Lower leg skin (tissue), 4 donors: Measurements from ENCODE around the gene IGSF21. TPM values are rescaled to one million over a fixed set of nuclear protein-coding genes. Genes with fewer than 3 reads are reported as not detected.

Experiments
- DNase-seq, 2 donors: peaks; one replicate each; pipeline ENCODE4 v3.0.0-alpha.2; 2019; ENCODE audit warnings: low spot score in 2 of 2
- H3K4me3 ChIP-seq: fragments of 200-600 bp; sonication (generic); 2 replicates; pipeline ENCODE4 v1.5.1; 2017; ENCODE audit warnings: mild to moderate bottlenecking, low read depth; ENCODE audit not compliant: poor library complexity, severe bottlenecking
- POLR2A ChIP-seq, 2 donors: fragments of 450-650 bp; IDR thresholded peaks; one replicate each; pipeline ENCODE4 v1.6.1; 2016 to 2017; ENCODE audit warnings: antibody characterized with exemption in 2 of 2, mild to moderate bottlenecking in 1 of 2, moderate library complexity in 1 of 2
- WGBS, 2 donors: methylation state at CpG; one replicate each; pipeline ENCODE4 v1.1.5; 2018; 5-methylcytosine and 5-hydroxymethylcytosine counted together
- intact Hi-C: fragments of 100-400 bp; cut with DNase I; formaldehyde crosslinking; loops from one replicate; pipeline ENCODE4 v1.15.0; 2023; ENCODE audit warnings: low total_unique reads
- total RNA-seq, 4 donors: library from RNA; depleted of rRNA; stranded (reverse); fragments of >200 nt; gene quantifications; one replicate each; pipeline ENCODE4 v1.1.0, GENCODE V29; 2016
- TF ChIP-seq, protein P1 (sequence below), 3 donors: fragments of 450-650 bp; IDR thresholded peaks; one replicate each; pipeline ENCODE4 v1.5.1; 2016; ENCODE audit warnings: antibody characterized with exemption in 3 of 3, mild to moderate bottlenecking in 3 of 3, moderate library complexity in 2 of 3

Gene IGSF21
- total RNA-seq, 4 donors from 2014 or later: 0.66 to 3.0 (median 1.3) TPM

GRCh38 chr1:18373151-18373550 lies 265.6 kb downstream of the IGSF21 start:
- WGBS, 2 donors: 68 to 82% methylated on average over 6 of the region's 6 CpGs
- intact Hi-C loops: no loop called here

DNA sequence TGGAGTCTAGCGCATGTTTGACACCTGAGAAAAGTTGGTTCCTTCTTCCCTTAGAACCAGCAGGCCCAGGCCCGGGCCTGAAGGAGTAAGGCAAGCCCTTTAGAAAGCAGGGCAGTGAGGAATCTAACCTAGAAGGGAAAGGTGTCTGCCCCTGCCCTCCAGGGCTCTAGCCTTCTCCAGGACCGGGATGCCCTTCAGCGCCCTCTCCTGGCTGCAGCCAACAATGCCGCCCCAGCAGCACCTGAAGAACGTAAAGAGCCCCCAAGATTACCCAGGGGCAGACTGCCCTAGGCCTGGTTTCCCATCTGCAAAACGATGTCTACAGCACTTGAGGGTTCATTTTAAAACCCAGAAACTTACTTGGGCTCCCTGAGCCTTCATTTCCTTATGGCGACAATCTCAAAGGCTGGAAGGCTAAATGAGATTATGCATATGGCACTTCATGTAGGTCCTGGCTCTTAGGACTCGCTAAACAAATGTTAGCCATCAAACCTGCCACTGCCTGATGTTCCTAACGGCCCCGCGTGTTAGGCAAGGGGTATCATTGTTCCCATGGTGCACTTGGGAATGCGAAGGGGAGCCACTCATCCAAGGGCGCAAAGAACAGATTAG lies 266.4 kb downstream of the IGSF21 start:
- no peak for TF ChIP-seq POLR2A (IDR thresholded peaks at IDR 0.05)
- TF ChIP-seq, protein P1, sequence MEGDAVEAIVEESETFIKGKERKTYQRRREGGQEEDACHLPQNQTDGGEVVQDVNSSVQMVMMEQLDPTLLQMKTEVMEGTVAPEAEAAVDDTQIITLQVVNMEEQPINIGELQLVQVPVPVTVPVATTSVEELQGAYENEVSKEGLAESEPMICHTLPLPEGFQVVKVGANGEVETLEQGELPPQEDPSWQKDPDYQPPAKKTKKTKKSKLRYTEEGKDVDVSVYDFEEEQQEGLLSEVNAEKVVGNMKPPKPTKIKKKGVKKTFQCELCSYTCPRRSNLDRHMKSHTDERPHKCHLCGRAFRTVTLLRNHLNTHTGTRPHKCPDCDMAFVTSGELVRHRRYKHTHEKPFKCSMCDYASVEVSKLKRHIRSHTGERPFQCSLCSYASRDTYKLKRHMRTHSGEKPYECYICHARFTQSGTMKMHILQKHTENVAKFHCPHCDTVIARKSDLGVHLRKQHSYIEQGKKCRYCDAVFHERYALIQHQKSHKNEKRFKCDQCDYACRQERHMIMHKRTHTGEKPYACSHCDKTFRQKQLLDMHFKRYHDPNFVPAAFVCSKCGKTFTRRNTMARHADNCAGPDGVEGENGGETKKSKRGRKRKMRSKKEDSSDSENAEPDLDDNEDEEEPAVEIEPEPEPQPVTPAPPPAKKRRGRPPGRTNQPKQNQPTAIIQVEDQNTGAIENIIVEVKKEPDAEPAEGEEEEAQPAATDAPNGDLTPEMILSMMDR (IDR thresholded peaks at IDR 0.05): no peak
- intact Hi-C loops: no loop called here
- H3K4me3 ChIP-seq: no peak overlapping the region
- DNase-seq: no peak
- 54 to 59% methylated on average over 14 of the region's 14 CpGs for WGBS, 2 donors

More at GRCh38 chr1:18373151-18373550, 265.6 kb downstream of the IGSF21 start:
- no peak for DNase-seq
- no peak overlapping the region for H3K4me3 ChIP-seq
- TF ChIP-seq, protein P1 (IDR thresholded peaks at IDR 0.05): no peak
- TF ChIP-seq POLR2A (IDR thresholded peaks at IDR 0.05): no peak

- H3K4me3 ChIP-seq: no peak overlapping the region
- DNase-seq: no peak
- WGBS, 2 donors: 92% methylated on average over 23 to 24 of the region's 24 CpGs
- intact Hi-C loops: no loop called here
- TF ChIP-seq POLR2A (IDR thresholded peaks at IDR 0.05): no peak
- TF ChIP-seq, protein P1 (IDR thresholded peaks at IDR 0.05): no peak
Measured at GRCh38 chr1:18376661-18377060, 269.1 kb downstream of the IGSF21 start.

DNA sequence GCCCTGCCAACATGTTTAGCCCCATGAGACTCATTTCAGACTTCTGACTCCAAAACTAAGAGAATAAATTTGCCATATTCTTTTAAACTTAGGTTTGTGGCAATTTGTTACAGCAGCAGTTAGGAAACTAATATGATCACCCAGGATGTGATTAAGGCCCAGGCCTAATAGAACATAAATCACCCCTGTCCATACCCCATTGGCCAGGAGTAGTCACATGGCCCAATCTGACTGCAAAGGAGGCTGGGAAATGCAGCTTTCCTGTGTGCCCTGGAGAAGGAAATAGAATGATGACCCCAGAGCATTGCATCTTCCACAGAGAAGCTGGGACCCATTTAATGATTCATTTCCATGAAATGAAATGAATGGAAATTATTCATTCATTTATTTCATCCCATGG lies 272.7 kb downstream of the IGSF21 start:
- intact Hi-C loops: no loop called here

DNA sequence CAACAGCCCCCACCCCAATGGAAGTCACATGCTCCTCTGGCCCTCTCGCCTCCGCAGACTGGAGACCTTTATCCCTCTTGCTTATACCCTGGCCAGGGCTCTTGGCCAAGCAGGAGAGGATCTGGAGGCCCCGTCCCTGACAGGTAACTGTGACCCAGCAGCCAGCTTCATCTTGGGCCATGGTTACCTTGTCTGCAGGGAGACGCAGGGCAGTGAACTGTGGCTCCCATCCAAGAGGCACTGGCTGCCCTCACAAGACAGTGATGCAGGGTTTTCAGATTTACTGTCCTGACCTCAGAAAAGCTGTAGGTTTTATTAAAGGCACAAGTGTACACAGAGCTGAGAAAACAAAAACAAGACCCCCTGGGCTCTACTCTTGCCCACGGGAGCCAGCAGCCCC lies 276.5 kb downstream of the IGSF21 start:
- intact Hi-C loops: no loop called here
- no peak for DNase-seq
- H3K4me3 ChIP-seq: no peak overlapping the region
- TF ChIP-seq, protein P1 (IDR thresholded peaks at IDR 0.05): no peak
- TF ChIP-seq POLR2A (IDR thresholded peaks at IDR 0.05): no peak
- 67 to 77% methylated on average over 5 of the region's 5 CpGs for WGBS, 2 donors

More for the DNA sequence above, 272.7 kb downstream of the IGSF21 start:
- no peak for TF ChIP-seq POLR2A (IDR thresholded peaks at IDR 0.05)
- TF ChIP-seq, protein P1 (IDR thresholded peaks at IDR 0.05): no peak
- DNase-seq: no peak
- no peak overlapping the region for H3K4me3 ChIP-seq

- H3K4me3 ChIP-seq: no peak overlapping the region
- intact Hi-C loops: no loop called here
- TF ChIP-seq, protein P1 (IDR thresholded peaks at IDR 0.05): no peak
- TF ChIP-seq POLR2A (IDR thresholded peaks at IDR 0.05): no peak
- no peak for DNase-seq
- WGBS, 2 donors: 16 to 21% methylated on average over 2 of the region's 2 CpGs
Measured at GRCh38 chr1:18384471-18384870, 276.9 kb downstream of the IGSF21 start.
